HG02852 (cell line): ENCODE data around the gene LSAMP.
"Not testable (repeated sequence)": the region's sequence is repeated elsewhere in the genome, so short reads cannot be mapped to it uniquely, and the experiment has no call there.

Experiments
- ATAC-seq: cut with Tn5 transposase; IDR thresholded peaks from one replicate; pipeline ENCODE4 v1.9.1; 2021; ENCODE audit warnings: mild to moderate bottlenecking, moderate library complexity; ENCODE audit not compliant: unreplicated experiment

Gene LSAMP

GRCh38 chr3:116127464-116127863 lies 317.8 kb downstream of the LSAMP start:
- no peak for ATAC-seq

DNA sequence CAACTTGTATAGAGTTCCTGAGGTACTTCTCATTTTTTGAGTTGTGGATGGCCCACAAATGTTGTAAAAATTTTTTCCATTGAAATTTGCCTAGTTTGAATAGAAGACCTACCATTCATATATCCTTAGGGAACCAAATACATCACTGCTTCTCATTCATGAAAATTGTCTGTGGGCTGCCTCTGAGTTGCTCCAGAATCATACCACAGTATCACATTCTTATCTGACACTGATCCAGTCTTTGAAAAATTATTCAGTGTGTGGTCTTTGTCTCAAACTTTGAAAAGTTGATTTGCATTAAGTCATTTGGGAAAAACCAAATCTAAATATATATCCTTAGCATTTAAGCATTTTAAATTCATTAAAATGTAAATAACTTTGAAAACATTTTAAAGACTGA lies 321.1 kb downstream of the LSAMP start:
- no peak for ATAC-seq

- ATAC-seq = no peak
These were observed 326.7 kb downstream of the LSAMP start for GRCh38 chr3:116118475-116119169.

DNA sequence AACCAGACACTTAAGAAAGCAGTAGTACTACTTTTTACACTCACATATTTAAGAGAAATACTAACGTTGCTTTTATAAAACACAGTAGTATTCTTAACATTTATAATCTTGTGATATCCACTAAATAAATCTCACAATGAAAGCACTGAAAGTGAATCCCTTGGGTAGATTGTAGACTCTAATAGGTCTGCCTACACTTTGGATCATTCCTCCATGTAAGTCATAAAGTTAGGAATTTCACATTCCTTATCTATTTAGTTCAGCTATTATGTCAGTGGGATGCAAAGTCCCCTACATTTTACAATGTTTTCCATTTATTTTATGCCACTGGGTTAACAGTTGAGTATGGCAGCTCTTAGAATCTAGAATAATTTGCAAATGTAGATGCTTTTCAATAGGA lies 330.7 kb downstream of the LSAMP start:
- no peak for ATAC-seq

- ATAC-seq = no peak
These were observed 332.6 kb downstream of the LSAMP start for GRCh38 chr3:116112696-116113095.

DNA sequence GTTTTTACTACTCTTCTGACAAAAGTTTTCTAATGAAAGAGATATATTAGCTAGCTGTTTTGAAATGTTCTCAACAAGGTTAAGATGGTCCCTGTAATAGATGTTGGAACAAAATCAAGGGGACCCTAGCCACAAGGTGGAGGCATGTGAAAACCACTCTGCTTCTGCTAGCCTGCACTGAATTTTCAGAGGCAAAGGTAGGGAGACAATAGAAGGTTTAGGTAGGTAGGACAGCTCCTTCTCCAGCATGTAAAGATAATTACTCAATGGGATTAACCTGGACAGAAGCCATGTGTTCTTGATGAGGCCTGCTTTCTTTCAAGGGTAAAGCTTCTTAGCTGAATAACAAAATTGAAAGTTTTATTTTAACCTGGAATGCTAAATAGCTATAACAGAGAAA lies 333.5 kb downstream of the LSAMP start:
- ATAC-seq = no peak

DNA sequence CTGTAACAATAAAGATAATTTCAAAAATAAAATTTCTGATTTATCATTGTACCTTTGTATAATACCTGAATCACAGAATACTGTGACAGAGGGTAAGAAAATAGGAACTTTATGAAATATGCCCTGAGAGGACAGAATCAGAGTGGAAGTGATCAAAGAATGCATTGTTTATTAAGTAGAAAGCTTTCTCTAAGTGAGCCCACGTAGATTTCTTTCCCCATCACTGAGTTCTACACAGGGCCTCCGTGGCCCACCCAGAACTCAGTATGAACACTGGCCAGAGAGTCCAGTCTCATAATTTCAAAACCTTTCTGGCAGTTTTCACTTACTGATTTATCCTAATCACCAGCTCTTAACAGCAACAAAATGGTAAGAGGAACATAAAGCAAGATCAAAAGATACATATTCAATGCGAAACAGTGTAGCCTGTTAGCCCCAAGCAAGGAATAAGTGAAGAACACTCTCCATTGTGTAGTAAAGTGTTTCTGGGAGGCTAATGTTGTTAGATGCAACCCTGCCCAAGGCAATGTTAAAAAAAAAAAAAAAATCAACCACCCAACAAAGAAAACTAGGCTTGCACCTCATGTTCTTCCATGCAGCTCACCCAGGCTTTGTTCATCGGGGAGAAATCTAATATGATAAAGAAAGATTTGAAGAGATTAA lies 341.3 kb downstream of the LSAMP start:
- ATAC-seq = no peak

DNA sequence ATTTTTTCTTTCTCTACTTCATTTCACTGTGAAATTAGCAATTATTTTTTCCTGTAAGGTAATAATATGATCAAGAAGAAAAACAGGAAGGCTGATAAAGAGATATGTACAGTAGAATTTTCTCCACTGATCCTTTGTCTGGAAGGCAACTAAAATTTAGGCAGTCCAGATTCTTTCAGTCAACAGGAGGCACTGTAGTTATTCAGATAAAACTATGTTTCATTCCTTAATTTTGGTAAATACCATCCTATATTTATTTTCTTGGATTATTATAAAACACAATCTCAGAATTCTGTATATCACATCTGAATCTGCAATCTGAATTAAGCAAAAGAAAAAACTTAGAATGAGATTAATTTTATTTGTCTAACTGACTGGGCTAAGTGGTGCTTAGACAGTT lies 343.2 kb downstream of the LSAMP start:
- no peak for ATAC-seq

- ATAC-seq = no peak
These were observed 348.1 kb downstream of the LSAMP start for GRCh38 chr3:116097226-116097625.

- ATAC-seq = no peak
These were observed 348.7 kb downstream of the LSAMP start for GRCh38 chr3:116096631-116097030.

DNA sequence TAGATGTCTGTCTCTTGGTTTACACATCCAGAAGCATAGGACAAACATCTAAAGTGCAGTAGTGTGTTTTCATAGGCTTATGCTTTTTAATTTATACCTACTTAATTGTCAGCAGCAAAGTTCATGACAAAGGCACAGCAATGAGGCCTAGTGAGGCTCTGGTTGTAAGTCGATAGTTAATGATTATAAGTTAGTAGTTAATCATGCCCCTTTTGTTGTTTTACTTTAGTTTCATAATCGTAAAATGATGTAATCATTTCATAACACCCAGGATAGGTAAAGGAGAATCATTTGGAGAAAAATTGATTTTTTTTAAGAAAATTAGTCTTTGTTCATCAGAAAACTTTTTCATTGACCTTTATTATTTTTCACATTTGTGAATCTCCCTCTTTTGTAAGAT lies 351.9 kb downstream of the LSAMP start:
- ATAC-seq = no peak

DNA sequence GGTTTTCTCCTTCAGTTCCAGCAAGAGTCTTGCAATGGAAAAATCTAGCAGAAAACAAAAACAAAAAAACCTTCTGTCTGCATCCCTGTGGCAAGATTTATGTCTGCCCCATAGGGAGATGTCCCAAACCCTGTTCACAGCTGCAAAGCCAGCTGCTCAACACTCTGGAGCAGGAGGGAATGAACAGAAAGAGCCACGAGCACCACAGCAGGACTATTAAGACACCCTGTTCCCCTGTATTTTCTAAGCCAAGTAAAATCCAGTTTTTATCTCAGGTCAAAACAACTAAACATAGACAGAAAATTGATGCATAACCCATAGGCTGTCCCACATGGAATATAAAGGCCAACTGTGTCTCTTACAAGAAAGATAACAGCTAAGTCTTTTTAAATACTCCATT lies 357.9 kb downstream of the LSAMP start:
- ATAC-seq = no peak

GRCh38 chr3:116084999-116085791 lies 360.1 kb downstream of the LSAMP start:
- ATAC-seq = no peak

DNA sequence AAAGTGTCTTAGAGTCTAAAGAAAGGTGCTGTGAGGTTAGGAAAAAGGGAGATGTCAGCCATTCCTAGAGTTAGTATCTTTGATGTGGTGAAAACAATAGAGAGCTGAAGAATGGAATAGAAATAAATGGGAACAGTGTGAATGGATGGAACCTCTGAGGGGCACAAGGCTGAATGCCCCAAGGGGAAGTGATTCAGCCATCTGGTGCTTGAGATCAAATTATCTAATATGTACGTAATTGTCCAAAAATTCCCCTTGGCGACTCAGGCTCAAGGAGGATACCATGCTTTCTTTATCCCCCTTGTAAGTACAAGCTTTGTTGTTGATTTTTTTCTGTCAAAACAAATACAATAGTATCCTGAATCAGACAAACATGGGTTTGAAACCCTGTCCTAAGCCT lies 361.6 kb downstream of the LSAMP start:
- no peak for ATAC-seq

- ATAC-seq = no peak
These were observed 366.7 kb downstream of the LSAMP start for GRCh38 chr3:116078561-116078960.

GRCh38 chr3:116077557-116077956 lies 367.7 kb downstream of the LSAMP start:
- ATAC-seq = no peak

GRCh38 chr3:116077059-116077458 lies 368.2 kb downstream of the LSAMP start:
- ATAC-seq = no peak

- not testable (repeated sequence) for ATAC-seq
These were observed 374.6 kb downstream of the LSAMP start for GRCh38 chr3:116070516-116071278.

- ATAC-seq = no peak
These were observed 375.2 kb downstream of the LSAMP start for GRCh38 chr3:116070061-116070460.

GRCh38 chr3:116069024-116069423 lies 376.3 kb downstream of the LSAMP start:
- ATAC-seq = no peak

DNA sequence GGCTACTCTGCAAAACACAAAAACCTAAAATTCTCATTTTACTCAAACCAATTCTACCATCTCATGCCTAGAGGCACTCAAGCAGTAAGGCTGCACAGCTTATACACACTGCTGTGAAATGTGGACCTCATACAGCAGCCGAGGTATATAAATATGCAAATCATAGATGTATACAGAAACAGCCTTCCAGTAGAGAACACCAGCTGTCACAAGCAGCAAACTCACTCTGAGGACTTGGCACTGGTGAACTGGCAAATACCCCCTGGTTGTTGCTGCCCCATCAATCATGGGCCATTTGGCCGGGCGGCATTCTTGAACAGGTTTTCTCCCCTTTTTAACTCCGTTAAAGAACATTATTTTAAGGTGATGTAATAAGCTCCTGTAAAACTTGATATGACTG lies 378.0 kb downstream of the LSAMP start:
- ATAC-seq = peak; percentile 99
